GM18858 (cell line): ENCODE data around the gene SOCS3.
"Not testable (repeated sequence)": the region's sequence is repeated elsewhere in the genome, so short reads cannot be mapped to it uniquely, and the experiment has no call there.

Experiments
- ATAC-seq: cut with Tn5 transposase; IDR thresholded peaks from one replicate; pipeline ENCODE4 v1.9.1; 2021; ENCODE audit not compliant: unreplicated experiment

The SOCS3 gene

GRCh38 chr17:78313735-78314648 is 45.9 kb downstream of the SOCS3 start:
- ATAC-seq: no peak

GRCh38 chr17:78309659-78310255 is 50.1 kb downstream of the SOCS3 start:
- ATAC-seq: not testable (repeated sequence)

- ATAC-seq: no peak
Measured at GRCh38 chr17:78307887-78308638, 51.8 kb downstream of the SOCS3 start.

- no peak for ATAC-seq
Measured at GRCh38 chr17:78306913-78307312, 53.0 kb downstream of the SOCS3 start.
